GM19463 (cell line): ENCODE data around the gene SCYL1.

ENCODE experiments used
- ATAC-seq: cut with Tn5 transposase; IDR thresholded peaks from one replicate; pipeline ENCODE4 v1.9.1; 2021; ENCODE audit warnings: mild to moderate bottlenecking, moderate library complexity; ENCODE audit not compliant: unreplicated experiment

SCYL1 gene

DNA sequence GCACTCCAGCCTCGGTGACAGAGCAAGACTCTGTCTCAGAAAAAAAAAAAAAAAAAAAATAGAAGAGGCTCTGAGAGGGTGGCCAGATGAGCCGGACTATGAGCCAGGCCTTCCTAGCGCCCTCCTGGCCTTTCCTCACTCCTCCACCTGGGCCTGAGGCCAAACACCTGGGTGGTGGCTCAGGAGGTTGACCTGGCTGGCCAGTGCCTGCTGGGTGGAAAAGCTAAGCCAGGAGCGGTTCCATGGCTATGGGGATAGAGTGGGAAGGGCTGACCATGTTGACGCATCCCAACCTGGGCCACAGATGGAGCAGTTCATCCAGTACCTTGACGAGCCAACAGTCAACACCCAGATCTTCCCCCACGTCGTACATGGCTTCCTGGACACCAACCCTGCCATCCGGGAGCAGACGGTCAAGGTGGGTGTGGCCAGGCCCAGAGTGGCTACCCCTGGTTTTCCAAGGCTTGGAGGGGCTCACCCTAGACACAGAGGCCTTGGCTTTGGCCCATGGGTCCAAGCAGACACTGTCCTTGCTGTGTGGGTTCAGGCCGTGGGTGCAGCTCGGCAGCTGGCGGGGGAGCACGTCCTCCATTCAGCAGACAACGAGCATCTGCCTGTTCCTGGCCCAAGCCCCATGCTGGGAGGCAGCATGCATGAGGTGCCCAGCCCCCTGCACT, 7.6 kb downstream of the SCYL1 start:
- no peak for ATAC-seq

DNA sequence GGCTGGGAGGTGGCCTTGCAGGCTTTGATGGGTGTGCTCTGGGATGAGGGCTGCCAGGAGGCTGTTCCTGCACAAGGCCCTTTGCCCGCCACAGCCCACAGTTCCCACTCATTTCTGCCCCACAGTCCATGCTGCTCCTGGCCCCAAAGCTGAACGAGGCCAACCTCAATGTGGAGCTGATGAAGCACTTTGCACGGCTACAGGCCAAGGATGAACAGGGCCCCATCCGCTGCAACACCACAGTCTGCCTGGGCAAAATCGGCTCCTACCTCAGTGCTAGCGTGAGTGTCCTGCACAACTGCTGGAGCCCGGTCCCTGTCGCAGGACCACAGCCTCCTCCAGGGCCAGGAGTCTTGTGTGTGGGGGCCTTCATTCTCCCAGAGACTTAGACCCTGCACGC, 10.2 kb downstream of the SCYL1 start:
- ATAC-seq = no peak

DNA sequence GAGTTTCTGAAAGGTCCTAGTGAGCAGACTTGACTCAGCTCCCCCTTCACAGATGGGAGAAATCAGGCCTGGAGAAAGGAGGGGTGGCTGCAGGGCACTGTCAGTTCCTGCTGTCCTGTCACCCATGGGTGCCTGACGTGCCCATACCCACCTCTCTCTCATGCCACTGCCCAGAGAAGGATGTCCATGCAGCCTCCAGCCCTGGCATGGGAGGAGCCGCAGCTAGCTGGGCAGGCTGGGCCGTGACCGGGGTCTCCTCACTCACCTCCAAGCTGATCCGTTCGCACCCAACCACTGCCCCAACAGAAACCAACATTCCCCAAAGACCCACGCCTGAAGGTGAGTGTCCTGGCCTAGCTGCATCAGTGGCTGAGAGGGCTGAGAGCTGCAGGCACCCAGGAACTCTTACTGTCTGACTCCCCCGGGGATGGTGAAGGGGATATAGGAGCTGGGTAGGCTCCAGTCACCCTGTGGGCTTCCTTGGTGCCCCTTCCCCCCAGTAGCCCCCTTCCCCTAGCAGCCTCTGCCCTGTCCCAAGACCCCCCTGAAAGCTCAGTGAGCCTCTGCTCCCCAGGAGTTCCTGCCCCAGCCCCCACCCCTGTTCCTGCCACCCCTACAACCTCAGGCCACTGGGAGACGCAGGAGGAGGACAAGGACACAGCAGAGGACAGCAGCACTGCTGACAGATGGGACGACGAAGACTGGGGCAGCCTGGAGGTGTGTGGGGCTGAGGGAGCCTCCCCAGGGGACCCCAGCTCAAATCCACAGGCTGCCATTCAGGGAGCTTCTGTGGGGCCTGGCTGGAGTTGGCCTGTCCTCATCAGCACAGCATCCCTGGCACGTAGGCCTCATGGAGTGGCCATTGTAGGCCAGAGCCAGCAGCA, 11.8 kb downstream of the SCYL1 start:
- ATAC-seq = no peak

DNA sequence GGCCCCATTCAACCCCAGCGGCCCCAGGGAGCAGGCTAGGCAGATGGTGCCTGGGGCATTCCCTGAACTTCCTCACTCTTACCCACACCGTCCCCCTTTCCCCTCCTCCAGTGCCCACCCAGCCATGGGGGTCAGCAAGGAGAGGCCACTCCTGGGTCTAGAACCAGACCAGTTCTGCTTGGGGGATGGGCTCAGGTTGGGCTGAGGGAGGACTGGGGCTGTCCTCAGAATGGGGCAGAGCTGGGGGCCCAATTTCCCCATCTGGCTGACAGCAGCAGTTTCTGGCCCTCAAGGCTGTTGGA, 12.4 kb downstream of the SCYL1 start:
- ATAC-seq = no peak

DNA sequence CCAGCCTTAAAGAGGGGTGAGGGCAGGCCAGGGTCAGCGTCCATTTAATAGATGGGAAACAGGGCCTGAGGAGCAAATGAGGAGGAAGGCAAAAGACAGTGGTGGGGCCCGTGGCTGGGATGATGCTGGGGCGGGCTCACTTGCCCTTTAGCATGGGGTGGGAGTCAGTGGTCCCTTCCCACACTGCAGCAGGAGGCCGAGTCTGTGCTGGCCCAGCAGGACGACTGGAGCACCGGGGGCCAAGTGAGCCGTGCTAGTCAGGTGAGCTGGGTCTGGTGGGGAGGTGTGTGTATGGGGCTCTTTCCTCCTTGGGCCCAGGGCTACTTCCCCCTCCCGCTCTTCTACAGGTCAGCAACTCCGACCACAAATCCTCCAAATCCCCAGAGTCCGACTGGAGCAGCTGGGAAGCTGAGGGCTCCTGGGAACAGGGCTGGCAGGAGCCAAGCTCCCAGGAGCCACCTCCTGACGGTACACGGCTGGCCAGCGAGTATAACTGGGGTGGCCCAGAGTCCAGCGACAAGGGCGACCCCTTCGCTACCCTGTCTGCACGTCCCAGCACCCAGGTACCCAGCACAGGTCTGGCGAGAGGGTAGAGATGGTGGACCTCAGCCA, 12.8 kb downstream of the SCYL1 start:
- no peak for ATAC-seq

DNA sequence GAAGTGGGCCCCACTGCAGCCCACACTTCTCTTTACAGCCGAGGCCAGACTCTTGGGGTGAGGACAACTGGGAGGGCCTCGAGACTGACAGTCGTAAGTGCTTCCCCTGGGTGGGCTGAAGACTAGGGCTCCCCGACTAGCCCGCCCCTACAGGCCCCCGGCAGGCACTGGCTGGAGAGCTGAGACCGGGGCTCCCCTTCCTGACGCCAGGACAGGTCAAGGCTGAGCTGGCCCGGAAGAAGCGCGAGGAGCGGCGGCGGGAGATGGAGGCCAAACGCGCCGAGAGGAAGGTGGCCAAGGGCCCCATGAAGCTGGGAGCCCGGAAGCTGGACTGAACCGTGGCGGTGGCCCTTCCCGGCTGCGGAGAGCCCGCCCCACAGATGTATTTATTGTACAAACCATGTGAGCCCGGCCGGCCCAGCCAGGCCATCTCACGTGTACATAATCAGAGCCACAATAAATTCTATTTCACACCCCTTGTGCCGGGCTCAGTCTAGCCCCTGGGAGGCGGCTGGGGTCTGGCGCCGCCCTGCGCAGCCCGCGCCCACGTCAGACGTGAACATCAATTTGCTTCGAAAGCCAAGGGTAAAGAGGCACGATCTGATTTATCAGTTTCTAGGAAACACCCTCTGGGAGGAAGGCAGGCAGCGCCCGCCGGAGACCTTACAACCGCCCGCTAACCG, 13.5 kb downstream of the SCYL1 start:
- ATAC-seq = no peak

DNA sequence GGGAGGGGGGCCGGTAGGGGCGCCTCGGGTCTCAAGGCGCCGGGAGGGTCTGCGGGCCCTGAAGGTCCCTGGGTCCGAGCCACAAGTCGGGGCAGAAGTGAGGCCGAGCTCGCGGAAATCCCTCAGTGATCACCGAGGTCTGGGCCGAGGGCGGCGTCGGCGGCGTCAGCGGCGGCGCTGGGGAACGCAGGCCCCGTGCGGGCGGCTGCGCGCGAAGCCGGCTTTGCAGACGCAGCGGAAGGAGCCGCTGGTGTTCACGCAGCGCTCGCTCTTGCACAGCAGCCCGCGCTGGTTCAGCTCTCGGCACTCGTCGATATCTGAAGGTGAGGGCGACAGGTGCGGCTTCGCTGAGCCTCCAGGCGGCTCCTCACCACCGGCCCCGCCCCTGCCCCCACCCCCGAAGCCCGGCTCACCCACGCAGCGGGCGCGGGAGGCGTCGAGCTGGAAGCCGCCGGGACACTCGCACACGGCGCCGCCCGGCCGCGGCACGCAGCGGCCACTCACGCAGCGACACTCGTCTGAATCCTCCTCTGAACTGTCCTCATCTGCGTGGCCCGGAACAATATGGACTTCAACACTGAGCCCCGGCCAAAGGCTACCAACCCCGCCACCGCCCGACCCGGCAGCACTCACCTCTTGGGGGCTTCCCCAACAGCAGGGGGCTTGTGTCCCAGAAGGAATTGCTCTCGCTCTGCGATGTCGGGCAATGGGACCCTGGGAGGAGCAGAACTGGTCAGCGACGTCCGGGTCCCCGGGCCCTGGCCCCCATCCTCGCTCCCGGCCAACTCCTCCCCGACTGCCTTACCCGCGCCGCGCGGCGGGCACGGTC, 14.2 kb downstream of the SCYL1 start:
- ATAC-seq = no peak

DNA sequence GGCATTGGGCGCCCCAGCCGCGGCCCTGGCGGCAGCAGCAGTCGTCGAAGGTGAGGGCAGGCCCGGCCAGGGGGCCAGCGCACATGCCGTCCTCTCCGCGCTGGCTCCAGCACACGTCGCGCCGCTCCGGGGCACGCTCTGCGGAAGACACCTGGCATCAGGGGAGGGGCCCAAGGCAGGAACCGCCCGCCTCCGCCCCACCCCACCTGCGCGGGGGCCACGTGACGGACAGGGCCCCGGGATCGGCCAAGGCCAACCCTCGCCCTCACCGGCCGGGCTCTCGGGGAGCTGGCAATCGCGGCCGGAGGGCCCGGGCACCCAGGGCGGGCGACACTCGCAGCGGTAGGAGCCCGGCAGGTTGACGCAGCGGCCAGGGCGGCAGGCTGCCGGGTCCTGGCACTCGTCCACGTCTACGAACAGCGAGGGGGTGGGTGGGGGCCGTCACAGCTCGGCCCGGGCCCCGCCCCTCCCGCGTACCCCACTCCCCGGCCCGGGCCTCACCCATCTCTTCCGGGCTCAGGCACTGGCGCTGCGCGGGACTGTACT, 14.9 kb downstream of the SCYL1 start:
- ATAC-seq = peak; percentile 54

DNA sequence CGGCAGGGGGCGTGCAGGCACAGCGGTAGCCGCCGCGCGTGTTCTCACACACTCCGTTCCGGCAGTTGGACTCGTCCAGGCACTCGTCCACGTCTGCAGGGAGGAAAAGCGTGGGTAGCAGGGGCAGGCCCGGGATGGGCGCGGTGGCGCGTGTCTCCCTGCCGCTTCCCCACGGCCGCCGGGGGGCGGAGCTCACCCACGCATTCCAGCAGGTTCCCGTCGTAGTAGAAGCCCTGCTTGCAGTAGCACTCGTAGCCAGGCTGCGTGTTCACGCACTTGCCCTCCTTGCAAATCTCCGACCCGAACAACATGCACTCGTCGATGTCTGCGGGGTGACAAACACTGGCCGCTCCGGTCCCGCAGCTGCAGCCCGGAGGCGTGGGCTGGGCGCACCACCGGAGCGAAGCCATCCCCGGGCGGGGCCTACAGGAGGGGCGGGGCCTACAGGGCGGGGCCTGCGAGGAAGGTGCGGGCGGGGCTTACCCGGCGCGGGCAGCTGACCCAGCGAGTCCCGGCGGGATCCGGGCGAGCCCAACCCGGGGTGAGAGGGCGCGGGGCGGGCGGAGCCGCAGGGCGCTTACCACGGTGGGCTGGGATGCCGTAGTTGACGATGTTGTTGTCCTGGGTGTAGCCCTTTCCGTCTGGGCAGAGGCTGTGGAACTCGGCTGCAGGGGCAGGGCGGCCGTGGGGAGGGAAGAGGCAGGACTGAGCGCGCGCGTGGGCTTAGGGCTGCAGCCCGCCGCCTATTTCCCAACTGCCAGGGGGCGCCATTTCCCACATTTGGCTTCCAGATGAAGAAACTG, 15.6 kb downstream of the SCYL1 start:
- ATAC-seq = peak; percentile 75

DNA sequence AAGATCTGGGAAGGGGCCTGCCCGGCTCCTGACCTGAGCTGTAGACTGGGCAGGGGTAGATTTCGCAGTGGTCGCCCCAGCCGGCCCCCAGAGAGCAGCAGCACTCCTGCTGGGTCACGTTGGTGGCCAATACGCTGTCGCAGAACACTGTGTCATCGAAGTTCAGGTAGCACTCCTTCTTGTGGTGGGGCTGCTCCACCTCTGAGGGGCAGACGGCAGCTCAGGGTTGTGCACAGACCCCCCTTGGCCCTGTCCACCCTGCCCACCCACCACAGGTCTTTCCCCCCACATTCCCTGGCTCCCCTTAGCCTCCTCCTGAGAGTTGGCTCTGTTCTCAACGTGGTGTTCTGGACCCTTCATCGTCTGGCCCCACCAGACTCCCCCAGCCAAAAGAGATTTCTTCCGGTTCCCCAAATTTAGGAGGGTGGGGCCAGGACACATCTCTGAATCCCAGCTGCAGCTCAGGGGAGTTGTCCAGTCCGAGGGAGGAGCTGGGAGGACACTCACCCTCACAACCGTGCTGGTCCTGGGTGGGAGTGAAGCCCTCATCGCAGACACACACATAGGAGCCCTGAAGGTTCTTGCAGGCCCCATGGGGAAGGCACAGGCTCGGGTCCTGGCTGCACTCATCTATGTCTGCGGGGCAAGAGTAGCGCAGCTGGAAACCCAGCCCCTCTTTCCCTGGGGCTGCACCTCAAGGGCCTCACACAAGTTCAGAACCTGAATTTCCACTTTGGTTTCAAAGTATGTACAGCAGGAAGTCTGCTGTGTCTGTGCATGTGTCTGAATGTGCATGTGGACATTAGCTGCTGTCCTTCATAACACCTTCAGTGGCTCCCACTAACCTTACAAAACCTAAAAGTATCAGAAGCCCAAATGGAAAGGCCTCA, 16.5 kb downstream of the SCYL1 start:
- no peak for ATAC-seq

DNA sequence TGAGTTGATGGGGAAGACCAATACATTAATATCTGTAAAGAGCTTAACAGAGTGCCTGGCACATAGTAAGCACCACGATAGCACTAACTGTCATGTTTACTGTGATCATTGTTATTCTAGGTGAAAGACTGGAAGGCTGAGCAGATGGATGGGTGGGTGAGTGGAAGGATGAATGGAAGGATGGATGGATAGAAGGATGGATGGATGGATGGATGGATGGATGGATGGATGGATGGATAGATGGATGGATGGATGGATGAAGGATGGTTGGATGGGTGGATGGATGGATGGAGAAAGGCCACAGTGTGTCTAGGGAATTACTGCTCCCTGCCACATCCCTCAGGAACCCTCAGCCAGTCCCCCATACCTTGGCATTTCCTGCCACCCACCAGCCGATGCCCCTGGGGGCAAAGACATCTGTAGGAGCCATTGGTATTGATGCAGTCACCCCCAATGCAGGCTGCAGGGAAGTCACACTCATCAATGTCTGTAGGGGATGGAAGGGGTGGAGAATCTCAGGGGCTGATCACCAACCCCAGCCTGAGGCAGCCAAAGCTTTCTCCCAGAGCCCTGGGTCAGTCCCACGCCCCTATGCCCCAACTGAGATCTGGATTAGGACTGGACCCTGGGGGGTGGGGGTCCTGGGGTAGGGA, 18.0 kb downstream of the SCYL1 start:
- no peak for ATAC-seq

DNA sequence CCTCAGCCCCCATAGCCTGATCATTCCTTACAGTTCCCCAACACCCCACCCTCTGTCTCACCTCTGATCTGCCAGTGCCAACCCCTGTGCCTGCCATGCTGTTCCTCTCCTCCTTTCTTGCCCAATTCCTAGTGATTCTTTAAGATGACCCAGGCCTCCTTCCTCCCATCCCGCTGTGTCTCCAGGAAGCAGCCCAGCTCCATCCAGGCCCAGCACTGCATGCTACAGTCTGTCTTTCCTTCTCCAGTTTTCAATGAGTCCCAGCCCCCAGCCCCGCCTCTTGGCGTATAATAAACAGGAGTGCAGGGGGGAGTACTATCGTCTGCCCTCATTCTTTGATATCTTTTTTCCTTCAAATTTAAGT, 21.0 kb downstream of the SCYL1 start:
- no peak for ATAC-seq

DNA sequence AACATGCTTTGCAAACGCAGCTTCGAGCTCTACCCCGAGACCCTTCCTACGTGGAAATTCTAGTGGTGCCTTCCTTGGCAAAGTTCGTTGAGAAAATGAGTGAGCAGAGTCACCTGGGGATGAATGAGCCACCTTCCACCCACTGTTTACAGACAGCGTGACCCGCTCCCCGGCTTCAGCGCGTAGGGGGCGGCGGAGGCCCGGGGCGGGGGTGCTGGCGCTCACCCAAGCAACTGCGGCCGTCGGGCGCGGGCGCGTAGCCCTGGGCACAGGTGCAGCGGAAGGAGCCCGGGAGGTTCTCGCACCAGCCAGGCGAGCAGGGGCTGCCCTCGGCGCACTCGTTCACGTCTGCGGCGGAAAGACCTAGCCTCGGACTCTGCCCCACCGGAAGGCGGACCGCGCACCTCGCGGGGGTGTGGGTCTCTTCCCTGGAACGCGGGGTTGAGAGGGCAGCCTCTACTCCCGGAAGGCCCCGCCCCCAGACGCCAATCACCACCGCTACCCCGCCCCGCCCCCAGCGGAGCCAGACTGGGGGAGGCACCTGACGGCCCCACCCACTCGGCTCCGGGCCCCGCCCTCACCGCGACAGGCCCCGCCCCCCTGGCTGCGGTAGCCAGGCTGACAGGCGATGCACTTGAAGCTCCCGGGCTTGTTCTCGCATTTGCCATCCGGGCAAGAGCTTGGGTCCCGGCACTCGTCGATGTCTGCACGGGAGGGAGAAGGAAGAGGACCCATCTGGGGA, 21.5 kb downstream of the SCYL1 start:
- ATAC-seq = peak; percentile 75

DNA sequence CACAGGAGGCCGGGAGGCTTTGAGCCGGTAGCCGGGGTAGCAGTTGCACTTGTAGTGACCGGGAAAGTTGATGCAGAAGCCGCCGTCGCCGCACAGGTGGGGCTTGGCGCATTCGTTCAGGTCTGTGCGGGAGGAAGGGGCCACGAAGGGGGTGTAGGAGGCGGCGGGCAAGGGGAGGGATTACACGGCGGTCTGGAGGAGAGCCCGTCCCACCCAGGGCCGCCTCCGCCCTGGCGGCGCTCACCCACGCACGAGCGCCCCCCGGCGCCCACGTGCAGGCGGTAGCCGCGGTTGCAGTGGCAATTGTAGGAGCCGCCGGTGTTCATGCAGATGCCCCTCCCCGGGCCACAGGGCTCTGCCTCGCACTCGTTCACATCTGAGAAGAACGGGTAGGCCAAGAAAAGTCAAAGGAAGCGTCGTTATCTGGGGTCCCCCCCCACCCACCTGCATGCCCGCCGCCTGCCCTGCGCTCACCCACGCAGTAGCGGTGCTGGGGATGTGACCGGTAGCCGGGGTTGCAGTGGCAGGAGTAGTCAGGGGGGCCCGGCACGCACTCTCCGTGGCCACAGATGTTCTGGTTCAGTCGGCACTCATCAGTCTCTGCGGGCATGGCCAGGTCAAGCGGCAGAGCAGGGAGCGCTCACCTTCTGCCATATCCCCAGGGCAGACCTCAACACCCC, 22.7 kb downstream of the SCYL1 start:
- no peak for ATAC-seq

DNA sequence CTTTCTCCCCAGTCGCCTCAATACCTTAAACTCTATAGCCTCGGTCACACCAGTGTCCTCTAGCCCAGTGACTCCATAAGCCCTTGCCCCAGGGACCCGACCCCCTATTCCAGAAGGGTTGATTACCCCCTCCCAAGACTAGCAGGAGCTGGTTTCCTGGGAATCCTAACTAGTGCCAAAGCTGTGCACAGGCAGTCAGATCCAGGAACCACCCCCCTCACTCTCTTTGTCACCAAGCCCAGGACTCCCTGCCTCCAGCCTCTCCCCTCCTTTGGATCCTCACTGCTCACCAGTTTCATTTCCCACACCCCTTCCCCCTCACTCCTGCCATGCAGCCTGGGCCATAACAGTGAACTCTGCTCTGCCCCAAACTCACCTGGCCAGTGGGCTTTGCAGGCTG, 23.5 kb downstream of the SCYL1 start:
- ATAC-seq = no peak

DNA sequence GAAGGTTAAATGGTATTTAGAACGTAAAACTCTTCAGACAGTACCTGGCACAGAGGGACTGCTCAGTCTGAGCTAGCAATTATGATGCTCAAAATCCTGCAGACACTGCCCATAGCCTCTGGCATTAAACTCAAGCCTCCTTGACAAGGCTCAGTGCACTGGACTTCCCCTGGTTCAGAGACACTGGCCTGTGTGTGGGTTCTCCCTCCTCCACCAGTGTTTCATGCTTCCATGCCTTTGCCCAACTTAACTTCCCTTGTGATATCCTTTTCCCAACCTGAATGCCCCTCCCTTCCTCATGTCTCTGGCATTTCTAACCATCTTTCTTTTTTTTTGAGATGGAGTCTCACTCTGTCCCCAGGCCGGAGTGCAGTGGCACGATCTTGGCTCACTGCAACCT, 24.2 kb downstream of the SCYL1 start:
- no peak for ATAC-seq
